OCI-LY3 (cell line): Measurements from ENCODE around the gene GHRHR.

ENCODE experiments used
- CTCF ChIP-seq: fragments of 200-600, 300-600 bp; sonication (generic); IDR thresholded peaks from 2 replicates; pipeline ENCODE4 v1.5.1; 2014; ENCODE audit warnings: antibody characterized with exemption, low read length, low read depth
- EZH2phosphoT487 ChIP-seq: fragments of 200-600 bp; shearing (Covaris generic); IDR thresholded peaks from 2 replicates; pipeline ENCODE4 v1.6.1; 2018; ENCODE audit warnings: antibody characterized with exemption, mixed run types, low read depth

DNA sequence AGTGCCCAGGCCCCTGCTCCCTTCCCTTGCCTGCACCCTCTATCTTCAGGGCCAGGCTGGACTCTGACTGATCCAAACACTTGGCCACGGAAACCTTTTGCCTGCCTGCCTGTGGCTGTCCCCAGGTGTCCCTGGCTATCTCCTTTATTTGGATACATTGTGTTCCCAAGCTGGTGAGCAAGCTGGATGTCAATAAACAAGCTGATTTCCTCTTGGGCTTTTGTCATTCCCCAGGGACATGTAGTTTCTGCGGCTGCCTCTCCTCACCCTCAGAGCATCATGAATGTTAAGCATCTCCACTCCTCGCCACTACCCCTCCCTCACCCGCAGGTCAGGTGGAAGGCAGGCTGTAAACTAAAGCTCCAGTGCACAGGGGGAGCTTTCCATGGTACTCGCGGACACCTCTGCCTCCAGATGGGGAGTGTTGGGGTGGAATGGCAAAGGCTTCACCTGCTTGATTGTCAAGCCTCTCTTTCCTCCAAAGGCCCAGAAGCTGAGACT, 6.9 kb downstream of the GHRHR start:
- no peak for TF ChIP-seq CTCF
- no peak for TF ChIP-seq EZH2phosphoT487
